GM06990 (cell line): ENCODE data around the gene TMEM33.

ENCODE experiments used
- DNase-seq: peaks from one replicate; pipeline ENCODE4 v3.0.0-alpha.2; 2011; ENCODE audit not compliant: insufficient read length; ENCODE audit errors: extremely low read depth
- H3K27me3 ChIP-seq: replicated peaks from 2 replicates; pipeline ENCODE4 v1.6.0; 2011; ENCODE audit warnings: low read length; ENCODE audit not compliant: control insufficient read depth, insufficient read depth
- H3K36me3 ChIP-seq: 2 replicates; pipeline ENCODE4 v1.5.1; 2011; ENCODE audit warnings: low read length; ENCODE audit not compliant: control insufficient read depth, insufficient read depth
- H3K4me3 ChIP-seq: replicated peaks from 2 replicates; pipeline ENCODE4 v1.5.1; 2011; ENCODE audit warnings: low read depth, mild to moderate bottlenecking, control low read depth, low read length
- TF ChIP-seq, protein P1 (sequence below): IDR thresholded peaks from 2 replicates; pipeline ENCODE4 v1.5.1; 2011; ENCODE audit warnings: low read length, control low read depth, mild to moderate bottlenecking, inconsistent platforms; ENCODE audit not compliant: insufficient read depth, poor library complexity, severe bottlenecking

Gene TMEM33

DNA sequence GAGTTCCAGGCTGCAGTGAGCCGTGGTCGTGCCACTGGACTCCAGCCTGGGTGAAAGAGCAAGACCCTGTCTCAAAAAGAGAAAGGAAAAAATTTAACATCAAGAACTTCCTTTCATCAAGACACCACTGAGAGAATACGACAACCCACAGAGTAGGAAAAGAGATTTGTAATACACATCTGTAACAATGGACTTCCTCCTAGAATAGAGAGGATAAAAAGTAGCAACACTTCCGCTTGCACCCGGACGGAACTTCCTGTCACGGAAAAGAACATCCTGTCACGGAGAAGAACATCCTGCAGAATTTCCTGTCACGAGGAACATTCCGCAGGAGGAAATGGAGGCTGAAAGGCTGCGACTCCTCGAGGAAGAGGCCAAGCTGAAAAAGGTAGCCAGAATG lies 46.2 kb downstream of the TMEM33 start, which contains the start of gene DCAF4L1:
DCAF4L1 (plus strand) TSS at position 301 of the 400 bp plus-strand sequence; CDS start at position 338, 37 bp downstream.
- DNase-seq = no peak
- Histone ChIP-seq H3K4me3 (no peak within 1 kb of the TSS), H3K27me3 (no peaks in the 10 kb centered on the region), H3K36me3 (no peaks in the 10 kb centered on the region)
- TF ChIP-seq, protein P1, sequence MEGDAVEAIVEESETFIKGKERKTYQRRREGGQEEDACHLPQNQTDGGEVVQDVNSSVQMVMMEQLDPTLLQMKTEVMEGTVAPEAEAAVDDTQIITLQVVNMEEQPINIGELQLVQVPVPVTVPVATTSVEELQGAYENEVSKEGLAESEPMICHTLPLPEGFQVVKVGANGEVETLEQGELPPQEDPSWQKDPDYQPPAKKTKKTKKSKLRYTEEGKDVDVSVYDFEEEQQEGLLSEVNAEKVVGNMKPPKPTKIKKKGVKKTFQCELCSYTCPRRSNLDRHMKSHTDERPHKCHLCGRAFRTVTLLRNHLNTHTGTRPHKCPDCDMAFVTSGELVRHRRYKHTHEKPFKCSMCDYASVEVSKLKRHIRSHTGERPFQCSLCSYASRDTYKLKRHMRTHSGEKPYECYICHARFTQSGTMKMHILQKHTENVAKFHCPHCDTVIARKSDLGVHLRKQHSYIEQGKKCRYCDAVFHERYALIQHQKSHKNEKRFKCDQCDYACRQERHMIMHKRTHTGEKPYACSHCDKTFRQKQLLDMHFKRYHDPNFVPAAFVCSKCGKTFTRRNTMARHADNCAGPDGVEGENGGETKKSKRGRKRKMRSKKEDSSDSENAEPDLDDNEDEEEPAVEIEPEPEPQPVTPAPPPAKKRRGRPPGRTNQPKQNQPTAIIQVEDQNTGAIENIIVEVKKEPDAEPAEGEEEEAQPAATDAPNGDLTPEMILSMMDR = no peak

DNA sequence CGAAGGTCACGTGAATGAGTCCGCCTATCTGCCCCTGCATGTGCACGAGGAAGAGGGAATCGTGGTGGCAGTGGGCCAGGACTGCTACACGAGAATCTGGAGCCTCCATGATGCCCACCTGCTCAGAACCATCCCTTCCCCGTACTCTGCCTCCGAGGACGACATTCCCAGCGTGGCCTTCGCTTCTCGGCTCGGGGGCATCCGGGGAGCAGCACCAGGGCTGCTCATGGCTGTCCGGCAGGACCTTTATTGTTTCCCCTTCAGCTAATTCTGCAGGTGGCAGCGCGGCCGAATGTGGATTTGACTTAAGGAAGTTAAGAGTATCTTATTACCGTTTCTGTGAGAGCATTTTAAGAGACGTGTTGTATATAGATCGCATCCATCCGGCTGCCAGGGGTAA lies 47.5 kb downstream of the TMEM33 start:
- Histone ChIP-seq H3K4me3 (no peak overlapping the region), H3K36me3 (no peaks in the 10 kb centered on the region), H3K27me3 (no peaks in the 10 kb centered on the region)
- TF ChIP-seq, protein P1 = no peak
- DNase-seq = no peak

DNA sequence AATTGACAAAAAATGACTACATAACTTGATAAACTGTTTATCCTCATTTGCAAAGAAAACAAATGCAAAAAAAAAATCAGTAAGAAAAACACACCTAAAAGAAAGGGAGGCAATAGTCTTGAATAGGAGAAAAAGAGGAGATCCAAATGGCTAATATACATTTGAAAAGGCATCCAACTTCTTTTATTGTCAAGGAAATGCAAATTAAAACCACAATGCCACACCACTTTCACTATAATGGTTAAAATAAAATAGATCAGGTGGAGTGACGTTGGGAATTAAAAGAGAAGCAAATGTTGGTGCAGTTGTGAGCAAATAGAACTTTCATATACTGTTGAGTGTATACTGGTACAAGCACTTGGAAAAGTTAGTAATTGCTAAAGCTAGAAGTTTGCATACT lies 49.9 kb downstream of the TMEM33 start:
- H3K4me3 ChIP-seq = no peak overlapping the region

DNA sequence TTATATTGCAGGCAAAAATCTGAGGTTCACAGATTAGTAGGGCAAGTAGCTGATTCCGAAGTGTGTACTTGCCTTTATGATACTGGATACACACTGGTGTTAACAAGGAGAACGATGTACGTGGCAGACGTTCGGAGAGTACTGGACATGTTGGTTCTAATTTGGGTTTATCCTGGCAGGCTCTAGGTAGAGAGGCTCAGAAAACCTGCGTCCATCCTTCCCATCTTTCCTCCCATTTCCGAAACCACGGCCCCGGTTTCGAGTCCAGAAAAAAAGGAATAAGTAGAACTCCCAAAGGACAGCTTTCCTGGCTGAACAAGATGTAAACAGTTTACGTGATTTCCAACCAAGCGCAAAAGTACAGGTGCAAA lies 54.8 kb downstream of the TMEM33 start:
- Histone ChIP-seq H3K36me3 (no peaks in the 10 kb centered on the region), H3K4me3 (peak overlapping the region; percentile 97), H3K27me3 (no peaks in the 10 kb centered on the region)
- TF ChIP-seq, protein P1 = no peak
- no peak for DNase-seq

More for the DNA sequence above, 49.9 kb downstream of the TMEM33 start:
- Histone ChIP-seq H3K27me3 (no peaks in the 10 kb centered on the region), H3K36me3 (no peaks in the 10 kb centered on the region)
- no peak for DNase-seq
- TF ChIP-seq, protein P1 = no peak

DNA sequence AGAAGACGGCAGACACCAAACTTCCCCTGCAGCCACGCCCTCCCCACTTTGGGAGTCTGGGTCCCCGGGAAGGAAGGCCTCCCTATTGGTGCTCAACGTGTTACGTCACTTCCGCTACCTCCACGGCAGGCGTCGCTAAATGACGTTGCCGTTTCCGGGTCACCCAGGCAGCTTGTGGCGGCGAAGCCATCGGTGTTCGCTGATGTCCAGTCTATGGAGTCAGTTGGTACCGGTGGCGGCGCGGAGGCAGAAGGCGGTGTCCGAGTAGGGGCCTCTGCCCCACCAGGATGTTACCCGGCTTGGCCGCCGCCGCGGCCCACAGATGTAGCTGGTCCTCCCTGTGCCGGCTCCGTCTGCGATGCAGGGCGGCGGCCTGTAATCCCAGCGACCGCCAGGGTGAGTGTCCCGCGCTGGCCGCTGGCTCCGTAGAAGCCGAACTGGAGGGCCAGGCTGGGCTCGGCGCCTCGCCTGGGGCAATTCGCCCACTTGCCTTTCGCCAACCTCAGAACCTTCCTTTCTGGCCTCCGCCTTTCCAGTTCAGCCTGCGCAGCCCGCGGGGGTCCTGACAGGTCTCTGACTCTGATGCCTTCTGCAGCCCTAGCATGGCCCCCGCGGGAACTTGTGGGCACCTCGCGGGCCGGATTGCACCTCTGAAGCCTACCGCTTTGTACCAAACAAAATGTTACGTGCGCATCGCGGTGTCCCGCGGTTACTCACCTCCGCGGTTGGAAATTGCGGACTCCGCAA lies 55.3 kb downstream of the TMEM33 start, which contains the start of gene SLC30A9:
SLC30A9 (plus strand) TSS at position 166 of the 747 bp plus-strand sequence; CDS start at position 288, 122 bp downstream.
- Histone ChIP-seq H3K4me3 (peak within 1 kb of the TSS; percentile 97), H3K36me3 (no peaks in the 10 kb centered on the region), H3K27me3 (no peaks in the 10 kb centered on the region)
- TF ChIP-seq, protein P1 = peak; percentile 20
- peak; percentile 90 for DNase-seq
